HL-60/S4 treated with retinoic acid at 250 ng/mL for 4 days and 3 days (cell line): Measurements from ENCODE around the gene AIG1.

Experiments
- in situ Hi-C: fragments of 300-500 bp; cut with MboI; formaldehyde crosslinking; loops from 2 replicates; pipeline ENCODE4 v1.7.0; 2022; ENCODE audit warnings: low sequenced_read_pairs

AIG1 gene

DNA sequence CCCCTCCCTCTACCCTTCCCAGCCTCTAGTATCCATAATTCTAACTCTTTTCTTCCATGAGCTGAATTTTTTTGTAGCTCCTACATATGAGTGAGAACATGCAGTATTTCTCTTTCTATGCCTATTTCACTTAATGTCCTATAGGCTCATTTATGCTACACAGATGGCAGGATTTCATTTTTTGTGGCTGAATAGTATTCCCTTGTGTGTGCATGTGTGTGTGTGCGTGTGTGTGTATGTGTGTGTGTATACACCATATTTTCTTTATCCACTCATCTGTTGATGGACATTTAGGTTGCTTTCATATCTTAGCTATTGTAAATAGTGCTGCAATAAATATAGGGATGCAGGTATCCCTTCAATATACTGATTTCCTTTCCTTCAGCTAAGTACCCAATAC, 288.8 kb downstream of the AIG1 start:
- in situ Hi-C loops, result no loop called here

DNA sequence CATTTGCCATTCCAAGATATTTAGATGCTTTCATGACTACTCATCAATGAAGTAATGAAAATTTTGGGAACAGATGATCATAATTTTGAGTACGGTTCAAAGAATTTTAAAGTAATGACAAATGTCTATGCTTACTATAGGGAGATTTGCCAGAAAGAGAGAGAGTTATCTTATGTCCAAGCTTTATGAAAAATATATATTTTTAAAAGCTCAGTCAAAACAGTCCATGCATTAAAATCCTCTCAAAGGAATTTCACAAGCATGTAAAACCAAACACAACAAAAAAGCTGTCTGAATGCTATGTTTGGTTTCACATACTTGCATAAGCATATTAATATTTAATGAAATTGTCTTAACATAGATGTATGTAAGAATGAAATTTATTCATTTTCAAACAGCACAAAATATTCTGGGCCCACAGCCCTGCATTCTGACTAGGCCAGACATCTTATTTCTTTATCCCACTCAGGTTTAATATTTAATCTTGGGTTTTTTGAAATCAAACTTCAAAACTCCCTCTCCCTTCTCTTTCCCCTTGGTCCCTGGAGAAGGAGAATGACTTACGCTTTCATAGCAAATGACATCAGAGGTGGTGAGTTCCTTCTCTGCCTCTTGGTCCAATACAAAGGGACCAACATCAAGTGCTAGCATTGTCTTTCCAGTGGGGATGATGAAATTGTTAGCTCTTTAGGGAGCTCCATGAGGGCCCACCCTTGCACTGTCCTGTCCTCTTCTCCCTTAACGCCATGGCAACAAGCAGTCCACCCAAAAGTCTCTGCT, 295.6 kb downstream of the AIG1 start:
- in situ Hi-C loops, result no loop called here

DNA sequence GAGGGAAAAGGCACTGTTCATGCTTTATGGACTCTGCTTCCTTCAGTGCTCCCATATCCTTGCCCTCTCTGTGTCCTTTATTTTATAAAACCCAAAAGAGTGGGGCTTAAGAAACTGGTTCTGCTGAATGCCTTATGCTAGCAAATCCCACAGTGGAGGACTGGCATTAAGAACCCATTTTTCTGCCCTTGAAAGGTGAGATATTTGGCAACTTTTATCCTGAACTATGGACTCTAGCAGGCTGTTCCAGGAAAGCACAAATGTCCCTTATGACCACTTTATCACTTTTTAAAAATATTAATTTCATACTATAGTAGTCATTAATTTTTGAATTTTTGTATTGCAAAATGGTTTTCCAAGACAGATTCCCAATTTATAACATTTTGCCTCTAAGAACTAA, 296.5 kb downstream of the AIG1 start:
- in situ Hi-C loops, result no loop called here

DNA sequence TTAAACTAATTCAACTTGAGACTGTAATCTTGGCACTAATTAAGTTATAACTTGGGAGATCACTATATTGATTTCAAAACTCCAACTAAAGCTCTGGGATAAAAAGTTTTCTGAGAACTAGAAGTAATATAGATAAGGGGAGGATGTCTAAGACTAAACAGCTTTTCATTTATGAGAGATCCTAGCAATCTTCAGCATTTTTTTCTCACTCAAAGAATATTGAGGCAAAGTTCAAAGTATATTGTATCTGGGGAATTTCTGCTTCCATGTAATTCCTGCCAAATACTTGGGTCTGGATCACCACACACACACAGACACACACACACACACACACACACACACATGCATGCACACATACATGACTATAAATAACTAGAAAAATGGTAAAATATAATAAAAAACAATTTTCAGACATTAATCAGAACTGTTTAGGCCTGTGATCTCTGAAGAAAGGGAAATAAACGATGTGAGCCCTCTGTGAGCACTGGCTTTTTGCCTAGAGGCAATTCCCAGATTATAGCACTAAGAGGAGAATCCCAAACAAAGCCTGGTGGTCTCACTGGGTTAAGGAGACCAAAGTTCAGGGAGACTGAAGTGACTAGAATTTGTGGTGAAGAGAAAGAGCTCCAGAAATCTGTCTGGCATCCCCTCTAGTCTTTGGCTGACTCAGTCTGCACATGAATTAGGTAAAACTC, 297.0 kb downstream of the AIG1 start:
- in situ Hi-C loops, result no loop called here

DNA sequence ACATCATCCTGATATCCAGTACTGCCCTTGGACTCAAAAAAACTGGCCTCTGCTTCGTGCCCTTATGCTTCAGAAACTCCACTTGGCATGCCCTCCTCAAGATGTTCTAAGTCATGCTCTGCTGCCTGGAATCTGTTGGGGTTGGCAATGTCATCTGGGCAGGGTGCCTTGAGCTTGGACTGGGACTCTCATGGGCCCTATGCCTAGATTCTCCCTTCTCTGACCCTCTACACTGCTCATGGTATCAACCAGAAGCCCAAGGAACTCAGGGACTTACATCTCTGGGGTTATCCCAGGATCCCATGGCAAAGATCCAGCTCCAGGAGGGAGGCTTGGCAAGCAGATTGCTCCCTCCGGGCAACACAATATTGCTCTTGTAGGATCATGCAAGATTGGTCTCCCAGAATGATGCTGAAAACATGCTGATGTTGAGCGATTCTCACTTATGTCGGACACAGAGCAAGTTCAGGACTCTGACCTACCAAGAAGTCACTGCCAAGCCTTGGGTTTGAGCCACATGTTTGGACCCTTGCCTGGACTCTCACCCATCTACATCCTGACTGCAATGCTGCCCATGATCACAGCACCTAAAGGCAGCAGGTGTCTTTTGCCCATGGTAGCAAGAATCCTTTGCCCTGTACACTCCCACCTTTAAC, 301.0 kb downstream of the AIG1 start:
- in situ Hi-C loops, result no loop called here

DNA sequence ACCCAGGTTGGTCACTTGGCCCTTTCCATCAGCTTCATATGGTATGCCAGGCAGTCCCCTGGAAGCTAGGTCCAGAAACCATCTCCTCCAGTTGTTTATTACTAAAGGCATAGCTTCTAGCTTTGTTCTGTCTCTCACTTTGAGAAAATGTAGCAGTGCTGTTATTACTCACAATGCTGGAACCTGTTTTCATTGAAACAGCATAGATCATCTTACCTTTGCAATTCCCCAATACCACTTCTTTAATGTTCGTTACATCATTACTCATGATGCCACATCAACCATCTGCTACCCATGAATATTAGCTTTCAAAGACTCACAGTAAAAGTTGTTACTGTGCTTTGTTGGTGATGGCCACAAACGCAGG, 301.5 kb downstream of the AIG1 start:
- in situ Hi-C loops, result no loop called here

DNA sequence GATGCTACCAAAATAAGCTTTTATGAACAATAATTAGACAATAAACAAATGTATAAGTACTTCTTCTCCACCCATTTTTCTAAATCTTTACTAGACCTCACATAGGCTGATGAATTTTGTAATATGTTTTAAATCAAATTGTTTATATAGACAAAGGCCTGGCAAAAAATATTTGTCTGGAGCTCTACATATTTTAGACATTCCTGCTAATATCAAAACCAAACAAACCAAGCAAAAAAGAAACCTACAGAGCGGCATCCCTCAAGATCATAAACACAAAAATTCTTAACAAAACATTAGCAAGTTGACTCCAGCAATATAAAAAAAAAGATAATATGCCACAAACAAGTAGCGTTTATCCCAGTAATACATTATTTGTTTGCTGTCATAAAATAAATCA, 302.6 kb downstream of the AIG1 start:
- in situ Hi-C loops, result no loop called here

DNA sequence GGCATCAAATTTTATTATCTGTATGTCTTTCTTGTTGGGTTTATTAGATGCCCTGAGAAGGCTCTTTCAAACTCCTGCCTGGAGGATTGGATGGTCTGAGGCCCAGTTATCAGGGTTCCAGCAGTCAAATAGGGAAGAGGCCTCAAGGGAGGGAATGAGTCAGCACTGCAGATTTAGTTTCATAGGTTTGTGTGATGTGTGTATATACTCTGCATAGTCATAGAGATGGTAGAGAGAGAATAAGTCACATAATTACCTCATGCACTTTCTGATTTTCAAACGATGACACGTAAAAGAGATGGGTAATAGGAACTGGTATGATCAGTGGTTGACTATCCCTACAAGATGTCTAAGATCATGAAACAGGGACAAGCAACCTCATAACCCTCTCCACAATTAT, 307.7 kb downstream of the AIG1 start:
- in situ Hi-C loops, result no loop called here

DNA sequence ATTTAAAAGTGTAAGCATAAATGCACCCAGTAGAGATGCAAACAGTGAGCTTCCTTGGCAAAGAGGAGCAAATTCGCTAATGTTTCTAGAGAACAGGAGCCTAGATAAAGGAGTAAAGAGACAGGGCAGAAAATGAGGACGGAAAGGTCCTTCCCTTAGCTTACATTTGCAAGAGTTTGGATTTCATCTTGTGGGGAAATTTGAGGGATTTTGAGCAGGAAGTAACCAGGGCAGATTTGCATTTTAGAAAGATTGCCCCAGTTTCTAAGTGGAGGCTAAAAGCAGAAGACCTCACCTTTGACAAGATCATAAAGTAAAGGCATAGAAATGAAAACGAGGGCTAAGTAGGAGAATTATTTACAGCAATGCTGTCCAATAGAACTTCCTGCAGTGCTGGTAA, 309.3 kb downstream of the AIG1 start:
- in situ Hi-C loops, result no loop called here

DNA sequence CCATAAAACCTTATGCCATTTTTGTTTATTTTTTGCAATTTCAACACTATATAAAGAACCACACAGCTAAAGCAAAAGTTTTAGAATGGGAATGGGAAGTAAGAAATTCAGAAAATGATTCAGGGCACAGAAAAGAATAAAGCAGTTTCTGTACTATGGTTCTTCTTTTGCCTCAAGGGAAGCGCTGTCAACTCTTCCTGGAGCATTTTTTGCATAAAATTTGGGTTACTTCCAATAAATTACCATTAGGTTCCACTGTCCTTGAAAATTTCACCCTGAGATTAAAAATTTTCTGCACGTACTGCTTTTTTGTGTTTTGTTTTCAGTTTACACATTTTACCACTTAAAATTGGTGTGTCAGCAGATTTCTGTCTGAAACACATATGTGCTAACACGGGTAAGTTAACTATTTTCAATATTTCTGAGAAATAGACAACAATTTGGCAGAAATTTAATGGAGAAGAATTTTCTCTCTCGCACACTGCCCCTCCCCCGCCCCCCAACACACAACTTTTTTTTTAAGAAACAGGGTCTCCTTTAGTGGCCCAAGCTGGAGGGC, 310.2 kb downstream of the AIG1 start:
- in situ Hi-C loops, result no loop called here

DNA sequence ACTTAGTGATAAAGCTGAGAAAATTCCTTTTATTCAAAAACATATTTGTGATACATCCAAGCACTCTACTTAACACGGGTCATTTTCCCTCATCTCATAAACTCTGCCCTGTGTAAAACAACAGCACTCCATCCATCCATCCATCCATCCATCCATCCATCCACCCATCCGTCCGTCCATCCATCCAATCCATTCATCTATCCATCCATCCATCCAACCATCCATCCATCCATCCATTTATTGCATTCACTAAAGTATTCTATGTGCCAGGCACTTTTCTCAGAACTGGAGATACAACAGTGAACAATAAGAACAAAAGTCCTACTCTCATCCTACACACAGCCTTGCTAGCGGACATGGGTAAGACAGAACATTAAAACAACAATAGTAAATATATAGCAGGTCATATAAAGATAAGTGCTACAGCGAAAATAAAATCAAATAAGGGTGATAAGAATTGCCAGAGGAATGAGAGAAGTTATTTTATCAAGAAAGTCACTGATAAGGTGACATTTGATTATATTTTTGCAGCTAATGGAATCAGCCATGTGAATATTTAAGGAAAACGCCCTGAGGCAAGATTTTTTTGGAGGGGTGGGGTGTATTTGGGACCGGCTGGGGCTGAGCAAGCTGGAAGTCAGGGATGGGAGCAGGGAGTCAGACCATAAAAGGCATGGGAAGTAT, 311.7 kb downstream of the AIG1 start:
- in situ Hi-C loops, result no loop called here

DNA sequence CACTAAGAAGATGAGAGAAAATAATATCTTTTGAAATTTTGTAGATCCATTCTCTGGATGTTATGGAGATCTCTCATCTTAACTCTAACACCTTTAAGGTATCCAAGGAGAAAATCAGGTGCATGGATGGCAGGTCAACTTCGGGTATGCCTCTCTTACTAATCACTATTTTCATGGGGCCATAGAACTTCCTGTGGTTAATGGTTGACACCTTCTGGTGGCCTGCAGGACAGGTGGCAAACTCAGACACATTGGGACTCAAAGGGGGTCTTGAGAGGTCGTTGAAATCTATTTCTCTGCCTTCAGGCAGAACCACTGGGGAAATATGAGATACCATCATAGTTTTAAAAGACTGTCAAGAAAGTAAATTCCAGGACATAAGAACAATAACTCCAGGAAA, 313.3 kb downstream of the AIG1 start:
- in situ Hi-C loops, result no loop called here

DNA sequence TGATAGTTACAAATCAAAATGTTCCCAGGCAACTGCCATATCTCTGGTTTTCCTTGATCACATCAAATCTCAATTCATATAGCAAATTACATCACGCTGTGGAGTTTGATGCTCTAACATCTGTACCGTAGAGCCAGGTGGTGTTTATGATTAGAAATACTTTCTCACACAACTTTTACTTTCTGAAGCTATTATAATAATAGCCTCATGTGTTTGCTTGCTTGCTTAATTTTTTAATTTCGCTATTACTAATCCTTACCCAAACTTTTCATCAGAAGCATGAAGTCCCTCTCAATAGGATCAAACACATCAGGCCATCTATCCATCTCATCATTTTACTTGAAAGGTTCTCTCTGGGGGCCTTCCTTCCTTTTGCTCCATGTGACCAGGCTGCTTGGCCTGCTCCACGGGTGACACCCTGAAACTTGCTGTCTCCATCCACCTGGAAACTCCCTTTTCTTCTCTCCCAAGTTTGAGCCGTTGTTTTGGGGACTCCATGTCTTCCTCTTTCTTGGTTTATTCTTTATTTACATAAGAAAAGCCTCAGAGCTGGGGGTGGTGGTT, 314.4 kb downstream of the AIG1 start:
- in situ Hi-C loops, result no loop called here

DNA sequence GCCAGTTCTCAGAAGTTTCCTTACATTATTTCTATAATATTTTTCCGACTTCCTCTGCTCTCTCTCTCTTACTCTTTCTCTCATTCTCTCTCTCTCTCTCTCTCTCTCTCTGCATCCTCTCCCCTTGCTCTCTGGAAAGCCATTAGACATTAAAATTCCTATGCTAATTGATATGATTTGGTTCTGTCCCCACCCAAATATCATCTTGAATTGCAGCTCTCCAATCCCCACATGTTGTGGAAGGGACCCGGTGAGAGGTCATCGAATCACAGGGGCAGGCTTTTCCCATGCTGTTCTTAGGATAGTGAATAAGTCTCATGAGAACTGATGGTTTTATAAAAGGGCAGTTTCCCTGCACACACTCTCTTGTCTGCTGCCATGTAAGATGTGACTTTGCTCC, 315.7 kb downstream of the AIG1 start:
- in situ Hi-C loops, result no loop called here

DNA sequence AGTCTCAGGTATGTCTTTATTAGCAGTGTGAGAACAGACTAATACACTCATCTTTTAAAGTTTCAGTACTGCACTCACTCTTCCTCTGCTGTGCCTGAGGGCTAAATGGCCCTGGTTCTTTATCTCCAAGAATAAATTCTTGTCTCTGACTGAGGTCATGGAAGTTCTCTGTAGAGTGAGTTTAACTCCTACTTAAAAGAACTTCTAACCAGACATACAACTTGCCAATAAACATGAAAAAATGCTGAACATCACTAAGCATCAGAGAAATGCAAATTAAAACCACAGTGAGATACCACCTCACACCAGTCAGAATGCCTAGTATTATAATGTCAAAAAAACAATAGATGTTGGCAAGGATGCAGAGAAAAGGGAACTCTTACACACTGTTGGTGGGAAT, 316.2 kb downstream of the AIG1 start:
- in situ Hi-C loops, result no loop called here

DNA sequence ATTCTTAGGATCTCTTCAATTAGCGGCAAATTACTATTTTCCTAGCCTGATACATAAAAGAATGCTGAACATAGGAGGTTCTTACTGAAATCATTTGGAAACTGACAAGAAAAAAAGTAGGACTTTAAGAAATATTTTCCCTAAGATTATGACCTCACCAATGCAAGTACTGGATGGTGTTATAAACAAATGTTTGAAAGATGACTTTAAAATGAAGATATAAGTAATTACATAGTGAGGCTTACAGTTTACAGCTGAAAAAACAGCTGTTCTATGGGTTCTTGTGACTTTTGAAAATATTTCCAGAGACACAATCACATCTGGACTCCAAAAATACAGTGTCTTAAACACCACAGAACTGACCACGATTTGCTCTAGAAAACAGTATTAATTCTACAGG, 324.9 kb downstream of the AIG1 start:
- in situ Hi-C loops, result no loop called here

DNA sequence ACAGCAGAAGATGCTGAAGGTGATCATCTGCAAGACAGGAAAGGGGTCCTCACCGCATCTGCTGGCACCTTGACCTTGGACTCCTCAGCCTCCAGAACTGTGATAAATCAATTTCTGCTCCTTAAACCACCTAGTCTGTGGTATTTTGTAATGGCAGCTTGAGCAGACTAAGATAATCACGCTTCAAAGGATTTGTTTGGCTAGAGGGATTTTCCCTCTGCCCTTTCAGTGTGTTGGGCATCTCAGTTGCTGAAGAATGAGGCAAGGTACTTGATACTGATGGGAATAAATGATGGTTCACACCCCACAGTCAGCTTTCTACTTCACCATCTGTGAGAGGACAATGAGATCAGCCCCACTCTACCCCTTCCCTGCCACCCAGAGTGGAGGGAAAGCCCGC, 329.6 kb downstream of the AIG1 start:
- in situ Hi-C loops, result no loop called here
